K562 (cell line): ENCODE results near the gene SLC25A11. TPM values are rescaled to one million over a fixed set of nuclear protein-coding genes. Genes with fewer than 3 reads are reported as not detected.

Experiments
- C11orf30 ChIP-seq: fragments of 450-650 bp; IDR thresholded peaks from 2 replicates; pipeline ENCODE4 v1.6.1; 2016; ENCODE audit warnings: low read depth, mild to moderate bottlenecking
- CEBPG ChIP-seq, 3 experiments: fragments of 200-800 bp in 1 of 3; sonication (Bioruptor generic) in 1 of 3; sonication (generic) in 1 of 3; formaldehyde crosslinking in 1 of 3; IDR thresholded peaks in 2 of 3; conservative IDR thresholded peaks in 1 of 3; 2 replicates each; pipeline versions ENCODE4 v1.6.1 to v1.8.0; 2016 to 2022; ENCODE audit warnings: missing compliant biosample characterization in 2 of 3, missing genetic modification characterization in 2 of 3, mild to moderate bottlenecking in 1 of 3, missing genetic modification reagents in 1 of 3
- ELK1 ChIP-seq: sonication (generic); formaldehyde crosslinking; IDR thresholded peaks from 2 replicates; pipeline ENCODE4 v1.8.1; 2022; ENCODE audit warnings: missing genetic modification reagents
- FOXA1 ChIP-seq: fragments of 450-650 bp; IDR thresholded peaks from 2 replicates; pipeline ENCODE4 v1.6.1; 2016; ENCODE audit warnings: mild to moderate bottlenecking, borderline replicate concordance
- GABPB2 ChIP-seq: fragments of 250-450 bp; sonication (Bioruptor Pico); conservative IDR thresholded peaks from 2 replicates; pipeline ENCODE4 v1.5.1; 2021; ENCODE audit warnings: mild to moderate bottlenecking
- HOXB6 ChIP-seq: fragments of 250-450 bp; sonication (Bioruptor Pico); IDR thresholded peaks from 2 replicates; pipeline ENCODE4 v1.5.1; 2022; ENCODE audit warnings: mild to moderate bottlenecking, borderline replicate concordance
- ILF3 ChIP-seq: fragments of 450-650 bp; IDR thresholded peaks from 2 replicates; pipeline ENCODE4 v1.6.1; 2018; ENCODE audit warnings: antibody characterized with exemption, mild to moderate bottlenecking, moderate library complexity, borderline replicate concordance
- IRF2 ChIP-seq: sonication (generic); formaldehyde crosslinking; IDR thresholded peaks from 2 replicates; pipeline ENCODE4 v1.8.1; 2022; ENCODE audit warnings: mild to moderate bottlenecking, missing genetic modification reagents
- IRF9 ChIP-seq: fragments of 450-650 bp; IDR thresholded peaks from 2 replicates; pipeline ENCODE4 v1.6.1; 2016; ENCODE audit warnings: missing biosample characterization, missing genetic modification characterization
- MAFG ChIP-seq: fragments of 450-650 bp; conservative IDR thresholded peaks from 2 replicates; pipeline ENCODE4 v1.6.1; 2016; ENCODE audit warnings: missing genetic modification characterization, missing compliant biosample characterization
- MNT ChIP-seq, 2 experiments: fragments of 450-650 bp; conservative IDR thresholded peaks; 2 replicates each; pipeline ENCODE4 v1.6.1; 2017; ENCODE audit warnings: mild to moderate bottlenecking in 2 of 2, moderate library complexity in 2 of 2
- MXD1 ChIP-seq: fragments of 250-450 bp; sonication (Bioruptor Pico); IDR thresholded peaks from 2 replicates; pipeline ENCODE4 v1.8.0; 2021; ENCODE audit warnings: borderline replicate concordance, mild to moderate bottlenecking, moderate library complexity; ENCODE audit not compliant: poor library complexity, severe bottlenecking
- NR2F6 ChIP-seq: fragments of 450-650 bp; formaldehyde crosslinking; IDR thresholded peaks from 2 replicates; pipeline ENCODE4 v1.4.0; 2020; ENCODE audit warnings: mild to moderate bottlenecking
- RAD51 ChIP-seq: fragments of 450-650 bp; IDR thresholded peaks from 2 replicates; pipeline ENCODE4 v1.7.1; 2016; ENCODE audit warnings: low read depth, mild to moderate bottlenecking, borderline replicate concordance
- SP1 ChIP-seq: sonication (generic); formaldehyde crosslinking; IDR thresholded peaks from 2 replicates; pipeline ENCODE4 v1.8.1; 2022; ENCODE audit warnings: mild to moderate bottlenecking, missing genetic modification reagents
- STAT5B ChIP-seq: fragments of 250-450 bp; sonication (Bioruptor Pico); IDR thresholded peaks from 2 replicates; pipeline ENCODE4 v1.8.0; 2021; ENCODE audit warnings: mild to moderate bottlenecking, inconsistent platforms
- ZNF354B ChIP-seq: fragments of 250-450 bp; sonication (Bioruptor Pico); IDR thresholded peaks from 2 replicates; pipeline ENCODE4 v1.4.0; 2020
- ZNF512 ChIP-seq: IDR thresholded peaks from 2 replicates; pipeline ENCODE4 v1.6.1; 2016; ENCODE audit warnings: missing genetic modification characterization, missing compliant biosample characterization
- ZNF75A ChIP-seq: fragments of 450-650 bp; formaldehyde crosslinking; IDR thresholded peaks from 2 replicates; pipeline ENCODE4 v1.4.0; 2020; ENCODE audit warnings: mild to moderate bottlenecking
- ZNF780A ChIP-seq: fragments of 250-450 bp; sonication (Bioruptor Pico); IDR thresholded peaks from 2 replicates; pipeline ENCODE4 v1.5.0; 2021; ENCODE audit warnings: mild to moderate bottlenecking
- ZZZ3 ChIP-seq: fragments of 450-650 bp; IDR thresholded peaks from 2 replicates; pipeline ENCODE4 v1.6.1; 2016; ENCODE audit warnings: antibody characterized with exemption, mild to moderate bottlenecking, moderate library complexity
- polyA plus RNA-seq, 8 experiments: library from polyadenylated mRNA; depleted of rRNA in 4 of 8; stranded (reverse) in 5 of 8; unstranded in 3 of 8; fragments of >200 nt; fragmentation: Nextera tagmentation in 2 of 8; fragmentation: Illumina TruSeq in 1 of 8; extraction: Ambion mirVana in 2 of 8; extraction: Trizol in 1 of 8; gene quantifications; 2 replicates each; pipeline versions ENCODE4 v1.2.1 to v1.2.3, GENCODE V29; 2011 to 2014; ENCODE audit warnings: inconsistent platforms in 1 of 8, missing spikeins in 1 of 8
- total RNA-seq, 7 experiments: library from RNA; depleted of rRNA in 6 of 7; stranded (reverse); fragments of >200 nt in 6 of 7; fragmentation: Illumina TruSeq in 2 of 7; extraction: Trizol in 2 of 7; gene quantifications; 2 replicates each; pipeline versions ENCODE4 v1.2.1 to v1.2.3, GENCODE V29; 2011 to 2021; ENCODE audit warnings: low replicate concordance in 1 of 7

The SLC25A11 gene
- total and polyA plus RNA-seq, 9 of the 15 experiments (the other 6 are each of a cell fraction or from before 2014, with no cell fraction given), result 3.1 to 56.7 (median 32.9) TPM

GRCh38 chr17:4947411-4948165, 7.7 kb upstream of the SLC25A11 start (continued):
- no peak for TF ChIP-seq ZNF780A
- TF ChIP-seq ELK1, result no peak
- no peak for TF ChIP-seq ZNF354B
- TF ChIP-seq GABPB2 (CRISPR knock-in tag), result no peak
- no peak for TF ChIP-seq ZNF512 (tag)
- TF ChIP-seq ZNF75A, result no peak
- TF ChIP-seq STAT5B (CRISPR knock-in tag), result no peak
- no peak for TF ChIP-seq NR2F6 (CRISPR knock-in tag)
- TF ChIP-seq ZZZ3, result no peak
- TF ChIP-seq CEBPG (CRISPR knock-in tag; IDR thresholded peaks at IDR 0.05), result no peak
- no peak for TF ChIP-seq CEBPG (tag; conservative IDR thresholded peaks at IDR 0.05 in 1 of 2, IDR thresholded peaks at IDR 0.05 in 1 of 2)
- TF ChIP-seq ILF3, result no peak
- no peak for TF ChIP-seq IRF2 (CRISPR knock-in tag)
- no peak; the same call in 1 of the 2 replicates for TF ChIP-seq SP1 (CRISPR knock-in tag)
- no peak for TF ChIP-seq RAD51
- TF ChIP-seq MAFG (tag), result no peak
- TF ChIP-seq FOXA1, result no peak
- no peak for TF ChIP-seq C11orf30
- no peak for TF ChIP-seq MXD1 (CRISPR knock-in tag)
- TF ChIP-seq MNT (conservative IDR thresholded peaks at IDR 0.05), result peak in 1 of 2 experiments; percentile 67
- no peak for TF ChIP-seq HOXB6 (CRISPR knock-in tag)
- TF ChIP-seq IRF9 (tag), result no peak
